HL-60 (cell line): ENCODE measurements around the gene IL27RA.

ENCODE experiments used
- DNase-seq, 2 experiments: peaks; one replicate each; pipeline ENCODE4 v3.0.0-alpha.2; 2010 to 2020; ENCODE audit warnings: low read depth in 1 of 2, low spot score in 1 of 2
- H3K27ac ChIP-seq: fragments of 250-450 bp; sonication (Bioruptor Pico); replicated peaks from 2 replicates; pipeline ENCODE4 v1.5.1; 2020; ENCODE audit warnings: mild to moderate bottlenecking, moderate library complexity
- H3K27me3 ChIP-seq: fragments of 250-450 bp; sonication (Bioruptor Pico); 2 replicates; pipeline ENCODE4 v1.5.1; 2021; ENCODE audit warnings: mild to moderate bottlenecking, moderate library complexity; ENCODE audit not compliant: insufficient read depth, poor library complexity, severe bottlenecking
- H3K4me3 ChIP-seq: replicated peaks from 2 replicates; pipeline ENCODE4 v1.5.1; 2011; ENCODE audit warnings: mild to moderate bottlenecking, control low read depth, low read length; ENCODE audit not compliant: insufficient read depth
- GABPA ChIP-seq: IDR thresholded peaks from 2 replicates; pipeline ENCODE4 v1.6.1; 2012; ENCODE audit warnings: low read depth
- POLR2AphosphoS5 ChIP-seq: IDR thresholded peaks from 2 replicates; pipeline ENCODE4 v1.6.1; 2012; ENCODE audit warnings: low read depth
- SPI1 ChIP-seq: IDR thresholded peaks from 2 replicates; pipeline ENCODE4 v1.6.1; 2012; ENCODE audit warnings: low read depth, mild to moderate bottlenecking, borderline replicate concordance
- TF ChIP-seq, protein P1 (sequence below): IDR thresholded peaks from 2 replicates; pipeline ENCODE4 v1.6.1; 2012; ENCODE audit warnings: low read depth; ENCODE audit not compliant: insufficient replicate concordance
- TF ChIP-seq, protein P2 (sequence below): IDR thresholded peaks from one replicate; pipeline ENCODE4 v1.5.1; 2011; ENCODE audit warnings: low read length, control low read depth, inconsistent platforms; ENCODE audit not compliant: insufficient read depth

The IL27RA gene

DNA sequence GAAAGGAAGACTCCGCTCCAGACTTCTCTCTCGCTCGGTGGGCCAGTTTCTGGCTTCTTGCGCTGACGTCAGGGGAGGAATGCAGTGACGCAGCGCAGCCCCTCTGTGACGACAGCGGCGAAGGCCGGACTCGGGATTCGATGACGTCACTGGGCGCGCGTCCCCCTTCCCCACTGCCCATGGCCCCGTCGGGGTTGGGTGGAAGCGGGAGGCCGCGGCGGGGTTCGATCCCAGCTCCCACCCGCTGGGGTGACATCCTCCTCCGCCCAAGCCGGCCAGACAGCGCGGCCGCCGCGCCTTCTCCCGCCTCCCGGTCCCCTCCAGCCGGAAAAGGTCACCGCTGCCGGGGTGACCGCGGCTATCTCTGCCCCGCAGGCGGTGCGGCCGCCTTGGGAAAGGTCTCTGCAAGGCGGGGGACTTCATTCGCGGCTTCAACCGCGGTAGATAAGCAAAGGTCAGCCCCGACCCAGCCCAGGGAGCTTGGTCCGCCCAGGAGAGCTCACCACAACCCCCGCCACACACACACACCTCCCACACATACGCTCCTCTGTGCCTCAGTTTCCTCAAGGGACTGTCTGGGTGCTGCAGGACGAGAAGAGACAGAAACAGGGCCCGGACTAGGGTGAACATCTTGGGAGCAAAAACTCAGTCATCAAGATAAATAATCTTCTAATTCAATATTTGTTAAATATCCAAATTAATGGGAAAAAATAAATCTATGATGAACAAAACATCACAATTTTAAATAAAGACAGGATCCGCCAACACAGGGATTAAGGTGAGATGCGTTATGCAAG, 24.6 kb upstream of the IL27RA start:
- Histone ChIP-seq H3K27ac (peak overlapping the region; percentile 96), H3K27me3 (no peaks in the 10 kb centered on the region), H3K4me3 (peak overlapping the region; percentile 71)
- TF ChIP-seq POLR2AphosphoS5 = peak; percentile 89
- TF ChIP-seq, protein P1, sequence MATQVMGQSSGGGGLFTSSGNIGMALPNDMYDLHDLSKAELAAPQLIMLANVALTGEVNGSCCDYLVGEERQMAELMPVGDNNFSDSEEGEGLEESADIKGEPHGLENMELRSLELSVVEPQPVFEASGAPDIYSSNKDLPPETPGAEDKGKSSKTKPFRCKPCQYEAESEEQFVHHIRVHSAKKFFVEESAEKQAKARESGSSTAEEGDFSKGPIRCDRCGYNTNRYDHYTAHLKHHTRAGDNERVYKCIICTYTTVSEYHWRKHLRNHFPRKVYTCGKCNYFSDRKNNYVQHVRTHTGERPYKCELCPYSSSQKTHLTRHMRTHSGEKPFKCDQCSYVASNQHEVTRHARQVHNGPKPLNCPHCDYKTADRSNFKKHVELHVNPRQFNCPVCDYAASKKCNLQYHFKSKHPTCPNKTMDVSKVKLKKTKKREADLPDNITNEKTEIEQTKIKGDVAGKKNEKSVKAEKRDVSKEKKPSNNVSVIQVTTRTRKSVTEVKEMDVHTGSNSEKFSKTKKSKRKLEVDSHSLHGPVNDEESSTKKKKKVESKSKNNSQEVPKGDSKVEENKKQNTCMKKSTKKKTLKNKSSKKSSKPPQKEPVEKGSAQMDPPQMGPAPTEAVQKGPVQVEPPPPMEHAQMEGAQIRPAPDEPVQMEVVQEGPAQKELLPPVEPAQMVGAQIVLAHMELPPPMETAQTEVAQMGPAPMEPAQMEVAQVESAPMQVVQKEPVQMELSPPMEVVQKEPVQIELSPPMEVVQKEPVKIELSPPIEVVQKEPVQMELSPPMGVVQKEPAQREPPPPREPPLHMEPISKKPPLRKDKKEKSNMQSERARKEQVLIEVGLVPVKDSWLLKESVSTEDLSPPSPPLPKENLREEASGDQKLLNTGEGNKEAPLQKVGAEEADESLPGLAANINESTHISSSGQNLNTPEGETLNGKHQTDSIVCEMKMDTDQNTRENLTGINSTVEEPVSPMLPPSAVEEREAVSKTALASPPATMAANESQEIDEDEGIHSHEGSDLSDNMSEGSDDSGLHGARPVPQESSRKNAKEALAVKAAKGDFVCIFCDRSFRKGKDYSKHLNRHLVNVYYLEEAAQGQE = peak; percentile 22
- no peak; the same call in 1 of the 2 replicates for TF ChIP-seq SPI1
- peak in 1 of 2 experiments; percentile 85 for DNase-seq

DNA sequence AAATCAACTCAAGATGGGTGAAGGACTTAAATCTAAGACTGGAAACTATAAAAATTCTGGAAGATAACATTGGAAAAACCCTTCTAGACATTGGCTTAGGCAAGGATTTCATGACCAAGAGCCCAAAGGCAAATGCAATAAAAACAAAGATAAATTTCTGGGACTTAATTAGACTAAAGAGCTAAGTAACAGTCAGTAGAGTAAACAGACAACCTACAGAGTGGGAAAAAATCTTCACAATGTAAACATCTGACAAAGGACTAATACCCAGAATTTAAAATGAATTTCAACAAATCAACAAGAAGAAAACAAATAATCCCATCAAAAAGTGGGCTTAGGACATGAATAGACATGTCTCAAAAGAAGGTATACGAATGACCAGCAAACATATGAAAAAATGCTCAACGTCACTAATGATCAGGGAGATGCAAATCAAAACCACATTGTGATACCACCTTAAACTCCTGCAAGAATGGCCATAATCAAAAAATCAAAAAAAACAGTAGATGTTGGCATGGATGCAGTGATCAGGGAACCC, 19.1 kb upstream of the IL27RA start:
- Histone ChIP-seq H3K27ac (no peak overlapping the region), H3K4me3 (no peak overlapping the region), H3K27me3 (no peaks in the 10 kb centered on the region)
- no peak for DNase-seq
- TF ChIP-seq GABPA = no peak
- TF ChIP-seq, protein P2, sequence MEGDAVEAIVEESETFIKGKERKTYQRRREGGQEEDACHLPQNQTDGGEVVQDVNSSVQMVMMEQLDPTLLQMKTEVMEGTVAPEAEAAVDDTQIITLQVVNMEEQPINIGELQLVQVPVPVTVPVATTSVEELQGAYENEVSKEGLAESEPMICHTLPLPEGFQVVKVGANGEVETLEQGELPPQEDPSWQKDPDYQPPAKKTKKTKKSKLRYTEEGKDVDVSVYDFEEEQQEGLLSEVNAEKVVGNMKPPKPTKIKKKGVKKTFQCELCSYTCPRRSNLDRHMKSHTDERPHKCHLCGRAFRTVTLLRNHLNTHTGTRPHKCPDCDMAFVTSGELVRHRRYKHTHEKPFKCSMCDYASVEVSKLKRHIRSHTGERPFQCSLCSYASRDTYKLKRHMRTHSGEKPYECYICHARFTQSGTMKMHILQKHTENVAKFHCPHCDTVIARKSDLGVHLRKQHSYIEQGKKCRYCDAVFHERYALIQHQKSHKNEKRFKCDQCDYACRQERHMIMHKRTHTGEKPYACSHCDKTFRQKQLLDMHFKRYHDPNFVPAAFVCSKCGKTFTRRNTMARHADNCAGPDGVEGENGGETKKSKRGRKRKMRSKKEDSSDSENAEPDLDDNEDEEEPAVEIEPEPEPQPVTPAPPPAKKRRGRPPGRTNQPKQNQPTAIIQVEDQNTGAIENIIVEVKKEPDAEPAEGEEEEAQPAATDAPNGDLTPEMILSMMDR = no peak
- TF ChIP-seq POLR2AphosphoS5 = no peak
- TF ChIP-seq, protein P1 = no peak
- TF ChIP-seq SPI1 = no peak

DNA sequence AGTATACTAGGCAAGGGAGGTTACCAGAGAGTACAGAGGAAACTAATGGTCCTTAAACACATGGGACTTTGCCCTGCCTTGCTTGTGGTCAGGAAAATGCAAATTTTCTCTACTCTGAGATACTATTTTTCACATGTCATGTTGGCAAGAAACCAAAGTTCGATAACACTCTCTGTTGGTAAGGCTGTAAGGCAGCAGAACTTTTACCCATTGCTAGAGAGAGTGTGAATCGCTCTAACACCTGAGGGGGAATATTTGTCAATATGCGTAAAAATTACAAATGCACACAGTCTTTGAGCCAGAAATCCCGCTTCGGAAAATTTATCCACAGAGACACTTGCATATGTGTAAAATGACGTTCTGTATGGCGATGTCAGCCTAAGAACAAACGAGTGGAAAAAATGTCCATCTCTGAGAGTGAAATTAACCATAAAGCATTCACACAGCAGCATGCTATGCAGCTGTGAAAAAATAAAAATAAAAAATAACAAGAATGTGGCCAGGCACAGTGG, 16.0 kb upstream of the IL27RA start:
- Histone ChIP-seq H3K27me3 (no peaks in the 10 kb centered on the region), H3K4me3 (no peak overlapping the region), H3K27ac (no peak overlapping the region)
- TF ChIP-seq, protein P1 = no peak
- TF ChIP-seq POLR2AphosphoS5 = no peak
- no peak for TF ChIP-seq GABPA
- TF ChIP-seq, protein P2 = no peak
- no peak for TF ChIP-seq SPI1
- DNase-seq = no peak
